Testis (tissue), 2 donors: Measurements from ENCODE around the gene EIF4G3.

ENCODE experiments used
- CTCF ChIP-seq, 3 experiments: fragments of 450-650 bp in 2 of 3; fragments of 200-600 bp in 1 of 3; sonication (generic) in 1 of 3; IDR thresholded peaks; one replicate each; pipeline ENCODE4 v1.5.1; 2016 to 2019; ENCODE audit warnings: antibody characterized with exemption in 3 of 3, mild to moderate bottlenecking in 2 of 3, moderate library complexity in 1 of 3
- POLR2A ChIP-seq: fragments of 450-650 bp; IDR thresholded peaks from one replicate; pipeline ENCODE4 v1.6.1; 2017; ENCODE audit warnings: antibody characterized with exemption, mild to moderate bottlenecking, moderate library complexity

GRCh38 chr1:20819818-20820217 lies 356.9 kb downstream of the EIF4G3 start:
- TF ChIP-seq CTCF (IDR thresholded peaks at IDR 0.05) (no peak), POLR2A (no peak)
